ENCODE results near the gene COQ5.

- TF ChIP-seq CTCF (IDR thresholded peaks at IDR 0.05; ENCODE audit: low read depth, low read length, poor library complexity, severe bottlenecking) (no peak), EZH2phosphoT487 (IDR thresholded peaks at IDR 0.05; ENCODE audit: borderline replicate concordance, low read length) (no peak)
These were observed 48.7 kb downstream of the COQ5 start for GRCh38 chr12:120480211-120480610.
